ENCODE measurements around the gene RNLS.

GRCh38 chr10:88288320-88289059, 294.6 kb downstream of the RNLS start:
- TF ChIP-seq EP300 (IDR thresholded peaks at IDR 0.05; ENCODE audit: borderline replicate concordance in 1 of 2, low read depth in 2 of 2, low read length in 2 of 2) (no peak), RFX5 (IDR thresholded peaks at IDR 0.05; ENCODE audit: borderline replicate concordance, low read depth, low read length) (no peak), TCF12 (IDR thresholded peaks at IDR 0.05; ENCODE audit: low read depth, low read length) (no peak), HDAC2 (IDR thresholded peaks at IDR 0.05; ENCODE audit: borderline replicate concordance in 1 of 2, low read depth in 2 of 2, low read length in 2 of 2) (no peak), SAP30 (IDR thresholded peaks at IDR 0.05; ENCODE audit: insufficient read depth, insufficient replicate concordance, low read length) (no peak), BRCA1 (IDR thresholded peaks at IDR 0.05; ENCODE audit: low read depth, low read length) (no peak), HDAC6 (IDR thresholded peaks at IDR 0.05; ENCODE audit: low read depth, low read length) (no peak), SIRT6 (IDR thresholded peaks at IDR 0.05; ENCODE audit: low read length) (no peak), CHD2 (IDR thresholded peaks at IDR 0.05; ENCODE audit: low read length) (no peak)
- TF ChIP-seq, protein P1, sequence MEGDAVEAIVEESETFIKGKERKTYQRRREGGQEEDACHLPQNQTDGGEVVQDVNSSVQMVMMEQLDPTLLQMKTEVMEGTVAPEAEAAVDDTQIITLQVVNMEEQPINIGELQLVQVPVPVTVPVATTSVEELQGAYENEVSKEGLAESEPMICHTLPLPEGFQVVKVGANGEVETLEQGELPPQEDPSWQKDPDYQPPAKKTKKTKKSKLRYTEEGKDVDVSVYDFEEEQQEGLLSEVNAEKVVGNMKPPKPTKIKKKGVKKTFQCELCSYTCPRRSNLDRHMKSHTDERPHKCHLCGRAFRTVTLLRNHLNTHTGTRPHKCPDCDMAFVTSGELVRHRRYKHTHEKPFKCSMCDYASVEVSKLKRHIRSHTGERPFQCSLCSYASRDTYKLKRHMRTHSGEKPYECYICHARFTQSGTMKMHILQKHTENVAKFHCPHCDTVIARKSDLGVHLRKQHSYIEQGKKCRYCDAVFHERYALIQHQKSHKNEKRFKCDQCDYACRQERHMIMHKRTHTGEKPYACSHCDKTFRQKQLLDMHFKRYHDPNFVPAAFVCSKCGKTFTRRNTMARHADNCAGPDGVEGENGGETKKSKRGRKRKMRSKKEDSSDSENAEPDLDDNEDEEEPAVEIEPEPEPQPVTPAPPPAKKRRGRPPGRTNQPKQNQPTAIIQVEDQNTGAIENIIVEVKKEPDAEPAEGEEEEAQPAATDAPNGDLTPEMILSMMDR (IDR thresholded peaks at IDR 0.05; ENCODE audit: control extremely low read depth in 1 of 3, insufficient read depth in 1 of 3, low read depth in 1 of 3, low read length in 3 of 3), result no peak
